Muscle layer of colon (tissue), 2 donors: ENCODE results near the gene ARHGAP24.

ENCODE experiments used
- H3K27ac ChIP-seq: one replicate; pipeline ENCODE4 v1.7.0; 2013; ENCODE audit warnings: low read depth, mild to moderate bottlenecking, low read length, moderate library complexity
- H3K27me3 ChIP-seq, 2 donors: one replicate each; pipeline ENCODE4 v1.7.0; 2013; ENCODE audit warnings: low read length in 2 of 2, mild to moderate bottlenecking in 2 of 2; ENCODE audit not compliant: insufficient read depth in 2 of 2, control insufficient read depth in 1 of 2
- H3K36me3 ChIP-seq: one replicate; pipeline ENCODE4 v1.7.0; 2013; ENCODE audit warnings: mild to moderate bottlenecking, low read length; ENCODE audit not compliant: insufficient read depth
- H3K4me1 ChIP-seq: one replicate; pipeline ENCODE4 v1.7.0; 2013; ENCODE audit warnings: mild to moderate bottlenecking, low read length; ENCODE audit not compliant: insufficient read depth
- H3K4me3 ChIP-seq, 2 donors: one replicate each; pipeline ENCODE4 v1.7.0; 2013; ENCODE audit warnings: low read length in 2 of 2, low read depth in 1 of 2, mild to moderate bottlenecking in 1 of 2, moderate library complexity in 1 of 2
- H3K9ac ChIP-seq: one replicate; pipeline ENCODE4 v1.7.0; 2013; ENCODE audit warnings: low read length
- H3K9me3 ChIP-seq: one replicate; pipeline ENCODE4 v1.7.0; 2013; ENCODE audit warnings: mild to moderate bottlenecking, low read length
- donor health status: abdominal sarcoma.
- donor health status: Adenocarcinoma of cecum.

The ARHGAP24 gene

GRCh38 chr4:85967872-85968271, 492.9 kb downstream of the ARHGAP24 start:
- Histone ChIP-seq H3K4me3 (no peak overlapping the region), H3K9ac (no peak overlapping the region), H3K9me3 (no peaks in the 10 kb centered on the region), H3K27me3 (no peaks in the 10 kb centered on the region), H3K36me3 (no peaks in the 10 kb centered on the region), H3K4me1 (peaks cover 16% of the 10 kb centered on the region), H3K27ac (no peak overlapping the region)

- H3K4me1 ChIP-seq = peaks cover 16% of the 10 kb centered on the region
- no peak overlapping the region for H3K9ac ChIP-seq
- H3K36me3 ChIP-seq = no peaks in the 10 kb centered on the region
- H3K27ac ChIP-seq = no peak overlapping the region
- no peaks in the 10 kb centered on the region for H3K27me3 ChIP-seq
- H3K4me3 ChIP-seq = no peak overlapping the region
- H3K9me3 ChIP-seq = no peaks in the 10 kb centered on the region
These were observed 494.2 kb downstream of the ARHGAP24 start for GRCh38 chr4:85968945-85969819.

GRCh38 chr4:85970535-85970934, 495.6 kb downstream of the ARHGAP24 start:
- H3K27me3 ChIP-seq = no peaks in the 10 kb centered on the region
- no peak overlapping the region for H3K9ac ChIP-seq
- no peaks in the 10 kb centered on the region for H3K36me3 ChIP-seq
- no peak overlapping the region for H3K4me3 ChIP-seq
- H3K27ac ChIP-seq = no peak overlapping the region
- no peaks in the 10 kb centered on the region for H3K9me3 ChIP-seq
- H3K4me1 ChIP-seq = peaks cover 15% of the 10 kb centered on the region

- H3K36me3 ChIP-seq = peaks cover 5% of the 10 kb centered on the region
- H3K9me3 ChIP-seq = no peaks in the 10 kb centered on the region
- H3K4me1 ChIP-seq = no peaks in the 10 kb centered on the region
- no peak overlapping the region for H3K27ac ChIP-seq
- H3K4me3 ChIP-seq = no peak overlapping the region
- H3K27me3 ChIP-seq = no peaks in the 10 kb centered on the region
- H3K9ac ChIP-seq = no peak overlapping the region
These were observed 504.3 kb downstream of the ARHGAP24 start for GRCh38 chr4:85979276-85979675.

- no peaks in the 10 kb centered on the region for H3K4me1 ChIP-seq
- no peak overlapping the region for H3K27ac ChIP-seq
- no peak overlapping the region for H3K9ac ChIP-seq
These were observed 511.3 kb downstream of the ARHGAP24 start for GRCh38 chr4:85986266-85986665.

GRCh38 chr4:85993641-85994040, 518.7 kb downstream of the ARHGAP24 start:
- no peaks in the 10 kb centered on the region for H3K27me3 ChIP-seq
- peaks cover 16% of the 10 kb centered on the region for H3K36me3 ChIP-seq
- H3K4me3 ChIP-seq = no peak overlapping the region
- H3K9ac ChIP-seq = no peak overlapping the region
- H3K4me1 ChIP-seq = no peaks in the 10 kb centered on the region
- H3K27ac ChIP-seq = no peak overlapping the region
- no peaks in the 10 kb centered on the region for H3K9me3 ChIP-seq

More at GRCh38 chr4:85986266-85986665, 511.3 kb downstream of the ARHGAP24 start:
- Histone ChIP-seq H3K9me3 (no peaks in the 10 kb centered on the region), H3K36me3 (no peaks in the 10 kb centered on the region), H3K27me3 (no peaks in the 10 kb centered on the region), H3K4me3 (no peak overlapping the region)

- Histone ChIP-seq H3K36me3 (peaks cover 16% of the 10 kb centered on the region), H3K9ac (no peak overlapping the region), H3K9me3 (no peaks in the 10 kb centered on the region), H3K4me3 (no peak overlapping the region), H3K27me3 (no peaks in the 10 kb centered on the region), H3K27ac (no peak overlapping the region), H3K4me1 (no peaks in the 10 kb centered on the region)
These were observed 519.6 kb downstream of the ARHGAP24 start for GRCh38 chr4:85994576-85994975.

GRCh38 chr4:85995361-85995760, 520.4 kb downstream of the ARHGAP24 start:
- no peak overlapping the region for H3K27ac ChIP-seq
- H3K9ac ChIP-seq = no peak overlapping the region
- peaks cover 16% of the 10 kb centered on the region for H3K36me3 ChIP-seq
- no peaks in the 10 kb centered on the region for H3K27me3 ChIP-seq
- H3K9me3 ChIP-seq = no peaks in the 10 kb centered on the region
- no peak overlapping the region for H3K4me3 ChIP-seq
- no peaks in the 10 kb centered on the region for H3K4me1 ChIP-seq

GRCh38 chr4:86001591-86001990, 526.6 kb downstream of the ARHGAP24 start:
- Histone ChIP-seq H3K27me3 (no peaks in the 10 kb centered on the region), H3K27ac (no peak overlapping the region), H3K4me1 (no peaks in the 10 kb centered on the region), H3K9me3 (no peaks in the 10 kb centered on the region), H3K36me3 (no peaks in the 10 kb centered on the region), H3K9ac (no peak overlapping the region), H3K4me3 (no peak overlapping the region)

GRCh38 chr4:86004030-86004429, 529.1 kb downstream of the ARHGAP24 start:
- Histone ChIP-seq H3K9ac (no peak overlapping the region), H3K9me3 (no peaks in the 10 kb centered on the region), H3K4me1 (no peaks in the 10 kb centered on the region), H3K27ac (no peak overlapping the region), H3K27me3 (no peaks in the 10 kb centered on the region), H3K4me3 (no peak overlapping the region), H3K36me3 (no peaks in the 10 kb centered on the region)

- Histone ChIP-seq H3K9ac (no peak overlapping the region), H3K36me3 (no peaks in the 10 kb centered on the region), H3K27ac (no peak overlapping the region), H3K27me3 (no peaks in the 10 kb centered on the region), H3K4me3 (no peak overlapping the region), H3K9me3 (no peaks in the 10 kb centered on the region), H3K4me1 (no peaks in the 10 kb centered on the region)
These were observed 531.1 kb downstream of the ARHGAP24 start for GRCh38 chr4:86006057-86006456.

GRCh38 chr4:86007042-86007441, 532.1 kb downstream of the ARHGAP24 start:
- no peaks in the 10 kb centered on the region for H3K36me3 ChIP-seq
- no peak overlapping the region for H3K9ac ChIP-seq

More at GRCh38 chr4:86007042-86007441, 532.1 kb downstream of the ARHGAP24 start:
- H3K4me3 ChIP-seq = no peak overlapping the region
- no peaks in the 10 kb centered on the region for H3K4me1 ChIP-seq
- no peaks in the 10 kb centered on the region for H3K27me3 ChIP-seq
- H3K9me3 ChIP-seq = no peaks in the 10 kb centered on the region
- no peak overlapping the region for H3K27ac ChIP-seq
